GM12864 (cell line): Measurements from ENCODE around the gene ELMO1.

ENCODE experiments used
- DNase-seq: peaks from one replicate; pipeline ENCODE4 v3.0.0-alpha.2; 2011; ENCODE audit warnings: low read depth
- H3K4me3 ChIP-seq: 2 replicates; pipeline ENCODE4 v1.5.1; 2011; ENCODE audit warnings: mild to moderate bottlenecking, low read depth, low read length, control low read depth
- TF ChIP-seq, protein P1 (sequence below): IDR thresholded peaks from 2 replicates; pipeline ENCODE4 v1.5.1; 2011; ENCODE audit warnings: low read depth, mild to moderate bottlenecking, moderate library complexity, low read length, control low read depth, inconsistent platforms; ENCODE audit errors: missing control alignments

The ELMO1 gene

DNA sequence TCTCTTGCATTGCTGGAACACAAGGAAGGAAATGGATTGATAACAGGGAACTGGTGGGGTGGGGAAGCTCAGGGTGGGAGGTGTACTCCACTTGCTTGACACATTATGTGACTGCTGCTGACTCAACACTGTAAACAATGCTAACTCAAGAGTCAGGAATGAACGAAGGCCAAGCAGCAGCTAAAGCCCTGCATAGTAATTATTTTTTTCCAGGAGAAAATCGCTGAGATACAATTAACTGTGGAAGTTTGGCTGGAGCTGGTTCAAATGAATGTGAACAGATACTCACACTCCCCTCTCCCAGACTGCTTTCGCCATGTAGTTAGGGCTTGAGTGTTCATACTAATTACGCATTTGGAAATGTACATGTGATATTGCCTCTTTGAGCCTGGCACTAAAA lies 553.5 kb downstream of the ELMO1 start:
- TF ChIP-seq, protein P1, sequence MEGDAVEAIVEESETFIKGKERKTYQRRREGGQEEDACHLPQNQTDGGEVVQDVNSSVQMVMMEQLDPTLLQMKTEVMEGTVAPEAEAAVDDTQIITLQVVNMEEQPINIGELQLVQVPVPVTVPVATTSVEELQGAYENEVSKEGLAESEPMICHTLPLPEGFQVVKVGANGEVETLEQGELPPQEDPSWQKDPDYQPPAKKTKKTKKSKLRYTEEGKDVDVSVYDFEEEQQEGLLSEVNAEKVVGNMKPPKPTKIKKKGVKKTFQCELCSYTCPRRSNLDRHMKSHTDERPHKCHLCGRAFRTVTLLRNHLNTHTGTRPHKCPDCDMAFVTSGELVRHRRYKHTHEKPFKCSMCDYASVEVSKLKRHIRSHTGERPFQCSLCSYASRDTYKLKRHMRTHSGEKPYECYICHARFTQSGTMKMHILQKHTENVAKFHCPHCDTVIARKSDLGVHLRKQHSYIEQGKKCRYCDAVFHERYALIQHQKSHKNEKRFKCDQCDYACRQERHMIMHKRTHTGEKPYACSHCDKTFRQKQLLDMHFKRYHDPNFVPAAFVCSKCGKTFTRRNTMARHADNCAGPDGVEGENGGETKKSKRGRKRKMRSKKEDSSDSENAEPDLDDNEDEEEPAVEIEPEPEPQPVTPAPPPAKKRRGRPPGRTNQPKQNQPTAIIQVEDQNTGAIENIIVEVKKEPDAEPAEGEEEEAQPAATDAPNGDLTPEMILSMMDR: no peak
- DNase-seq: no peak
- no peak overlapping the region for H3K4me3 ChIP-seq

DNA sequence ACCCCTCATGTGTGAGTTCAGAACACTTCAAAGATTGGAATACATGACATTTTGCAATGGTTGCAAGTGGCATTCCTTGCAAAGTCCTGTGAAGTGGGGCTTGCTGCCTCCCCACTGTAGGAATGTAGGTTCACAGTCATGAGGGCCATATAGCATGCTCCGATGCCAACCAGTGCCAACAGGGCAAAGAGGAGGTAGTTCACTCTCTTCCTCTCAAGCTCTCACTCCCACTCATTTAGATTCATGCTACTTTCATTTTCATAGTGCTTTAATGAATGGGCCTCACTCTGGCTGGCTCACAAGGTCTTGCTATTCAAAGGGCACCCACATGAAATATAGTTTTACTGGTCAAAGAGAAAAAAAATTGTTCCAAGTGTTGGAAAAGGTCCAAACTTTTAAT lies 554.5 kb downstream of the ELMO1 start:
- no peak overlapping the region for H3K4me3 ChIP-seq
- TF ChIP-seq, protein P1: no peak
- no peak for DNase-seq

DNA sequence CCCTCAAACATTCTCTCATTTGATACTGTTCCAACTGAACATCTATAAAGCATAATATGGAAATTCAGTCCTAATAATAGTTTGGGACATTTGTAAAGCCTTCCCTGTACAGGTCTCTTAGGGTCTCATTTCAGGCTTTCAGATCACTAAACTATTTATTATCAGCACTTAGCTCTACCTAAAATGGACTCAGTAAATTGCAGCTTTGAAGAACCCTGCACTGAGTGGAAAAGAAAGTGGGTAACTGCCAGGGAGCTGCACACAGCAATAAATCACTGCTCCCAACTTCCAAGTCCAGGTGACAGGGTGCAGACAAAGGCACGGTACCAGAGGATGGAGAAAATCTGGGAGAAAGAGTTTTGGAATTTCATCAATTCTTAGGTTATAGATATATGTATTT lies 559.5 kb downstream of the ELMO1 start:
- TF ChIP-seq, protein P1: no peak
- H3K4me3 ChIP-seq: no peak overlapping the region
- DNase-seq: no peak

DNA sequence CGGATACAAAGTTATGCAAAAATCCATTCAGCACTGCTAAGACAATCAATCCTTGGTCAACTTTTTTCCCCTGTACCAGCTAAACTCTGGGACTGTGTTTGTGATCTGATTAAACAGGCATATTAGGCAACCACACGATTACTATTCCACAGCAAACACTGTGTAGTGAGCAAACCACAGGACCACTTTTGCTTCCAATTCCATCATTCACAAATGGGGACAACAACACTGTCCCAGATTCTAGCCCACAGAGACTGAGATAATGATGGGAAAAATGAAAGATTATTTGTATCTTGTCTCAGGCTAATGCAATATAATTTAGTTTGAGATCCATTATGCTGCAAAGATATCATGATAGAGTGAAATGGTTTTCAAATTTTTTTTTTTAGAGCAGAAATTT lies 560.7 kb downstream of the ELMO1 start:
- no peak overlapping the region for H3K4me3 ChIP-seq

DNA sequence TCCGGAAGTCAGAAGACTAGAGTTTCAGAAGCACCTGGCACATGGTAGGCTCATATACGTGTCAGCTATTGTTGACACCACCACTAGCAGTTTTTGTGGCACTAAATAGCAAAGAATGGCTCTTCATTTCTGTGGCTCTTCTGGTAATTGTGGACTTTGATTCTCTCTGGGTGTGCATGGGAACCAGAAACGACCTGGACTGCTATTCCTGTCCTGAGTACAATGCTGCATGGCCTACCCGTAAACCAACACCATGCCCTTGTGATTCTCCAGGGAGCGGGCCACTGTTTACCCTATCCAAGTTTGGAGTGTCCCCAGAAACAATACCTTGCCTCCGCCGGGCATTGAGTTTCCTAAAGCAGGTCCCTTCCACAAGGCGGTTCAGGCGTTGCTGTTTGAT lies 561.4 kb downstream of the ELMO1 start:
- DNase-seq: no peak
- TF ChIP-seq, protein P1: no peak
- H3K4me3 ChIP-seq: no peak overlapping the region

More for the DNA sequence above, 560.7 kb downstream of the ELMO1 start:
- TF ChIP-seq, protein P1: no peak
- DNase-seq: no peak

DNA sequence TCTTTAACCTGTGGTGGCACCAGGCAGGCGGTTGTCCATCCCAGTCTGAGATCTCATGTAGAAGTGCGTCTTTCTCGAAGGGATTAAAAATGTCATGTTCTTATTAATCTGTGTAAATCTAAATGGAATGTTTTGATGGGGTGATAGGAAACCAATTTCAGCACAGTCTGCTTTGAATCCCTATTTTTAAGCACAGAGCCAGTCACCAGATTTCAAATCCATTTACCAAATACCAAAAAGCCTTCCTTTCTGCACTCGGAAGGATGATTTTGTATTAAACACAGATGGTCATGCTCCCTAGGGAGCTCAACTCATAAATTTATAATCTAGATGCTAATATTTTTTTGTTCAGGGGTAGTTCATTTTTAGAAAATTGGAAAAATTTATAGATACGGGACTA lies 563.8 kb downstream of the ELMO1 start:
- no peak for DNase-seq
- TF ChIP-seq, protein P1: no peak

DNA sequence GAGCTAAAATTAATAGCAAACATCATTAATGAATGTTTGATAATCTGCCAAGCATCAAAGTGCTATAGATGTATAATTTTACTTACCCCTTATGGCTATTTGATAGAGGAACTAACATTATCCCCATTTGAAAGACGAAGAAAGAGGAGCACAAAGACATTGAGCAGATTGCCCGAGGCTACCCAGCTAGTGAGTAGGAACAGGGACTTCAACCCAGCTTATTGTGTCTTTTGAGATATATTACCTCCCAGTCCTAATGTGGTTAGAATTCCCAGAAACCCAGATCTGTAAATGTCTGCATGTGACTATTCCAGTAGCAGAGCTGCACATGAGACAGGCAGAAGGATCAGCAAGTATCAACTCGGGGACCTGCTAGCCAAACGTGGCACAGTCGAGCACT lies 564.3 kb downstream of the ELMO1 start:
- TF ChIP-seq, protein P1: no peak
- no peak for DNase-seq
- no peak overlapping the region for H3K4me3 ChIP-seq

More for the DNA sequence above, 563.8 kb downstream of the ELMO1 start:
- H3K4me3 ChIP-seq: no peak overlapping the region
